ENCODE results near the gene NMRK1.

NMRK1 gene

GRCh38 chr9:75105019-75105540, 17.1 kb upstream of the NMRK1 start:
- no peaks in the 10 kb centered on the region for H3K36me3 ChIP-seq (ENCODE audit: control insufficient read depth, insufficient read depth, low read length)
- no peak overlapping the region for H3K9ac ChIP-seq
- no peaks in the 10 kb centered on the region for H3K9me3 ChIP-seq (ENCODE audit: control insufficient read depth, low read length)
- H3K4me2 ChIP-seq (ENCODE audit: low read length) = no peak overlapping the region
- TF ChIP-seq CTCF (IDR thresholded peaks at IDR 0.05) = no peak
- H3K4me1 ChIP-seq = peaks cover 8% of the 10 kb centered on the region
- no peak overlapping the region for H3K4me3 ChIP-seq (ENCODE audit: low read depth, low read length)
- H3K79me2 ChIP-seq = peaks cover 16% of the 10 kb centered on the region
- no peak overlapping the region for H2AFZ ChIP-seq
- no peak overlapping the region for H3K27ac ChIP-seq
- H3K27me3 ChIP-seq (ENCODE audit: control insufficient read depth, insufficient read depth, low read length) = no peaks in the 10 kb centered on the region

- no peak overlapping the region for H3K4me3 ChIP-seq (ENCODE audit: low read depth, low read length)
- no peak for TF ChIP-seq CTCF (IDR thresholded peaks at IDR 0.05)
- no peaks in the 10 kb centered on the region for H3K9me3 ChIP-seq (ENCODE audit: control insufficient read depth, low read length)
- no peaks in the 10 kb centered on the region for H3K27me3 ChIP-seq (ENCODE audit: control insufficient read depth, insufficient read depth, low read length)
- H3K36me3 ChIP-seq (ENCODE audit: control insufficient read depth, insufficient read depth, low read length) = no peaks in the 10 kb centered on the region
- H3K79me2 ChIP-seq = peaks cover 17% of the 10 kb centered on the region
- H3K4me2 ChIP-seq (ENCODE audit: low read length) = no peak overlapping the region
- no peak overlapping the region for H2AFZ ChIP-seq
- H3K4me1 ChIP-seq = peaks cover 8% of the 10 kb centered on the region
- H3K27ac ChIP-seq = no peak overlapping the region
- no peak overlapping the region for H3K9ac ChIP-seq
These were observed 16.7 kb upstream of the NMRK1 start for GRCh38 chr9:75104607-75105006.

GRCh38 chr9:75102177-75102790, 14.3 kb upstream of the NMRK1 start:
- Histone ChIP-seq H2AFZ (no peak overlapping the region), H3K79me2 (peaks cover 26% of the 10 kb centered on the region), H3K27ac (no peak overlapping the region), H3K9me3 (ENCODE audit: control insufficient read depth, low read length) (no peaks in the 10 kb centered on the region), H3K27me3 (ENCODE audit: control insufficient read depth, insufficient read depth, low read length) (no peaks in the 10 kb centered on the region), H3K9ac (no peak overlapping the region), H3K36me3 (ENCODE audit: control insufficient read depth, insufficient read depth, low read length) (no peaks in the 10 kb centered on the region), H3K4me3 (ENCODE audit: low read depth, low read length) (no peak overlapping the region), H3K4me2 (ENCODE audit: low read length) (no peak overlapping the region), H3K4me1 (peaks cover 6% of the 10 kb centered on the region)
- TF ChIP-seq CTCF (IDR thresholded peaks at IDR 0.05) = no peak

GRCh38 chr9:75101004-75101588, 13.1 kb upstream of the NMRK1 start:
- no peaks in the 10 kb centered on the region for H3K9me3 ChIP-seq (ENCODE audit: control insufficient read depth, low read length)
- peaks cover 12% of the 10 kb centered on the region for H3K4me1 ChIP-seq
- no peak overlapping the region for H3K9ac ChIP-seq
- peak overlapping the region; percentile 32 for H3K4me2 ChIP-seq (ENCODE audit: low read length)
- H3K4me3 ChIP-seq (ENCODE audit: low read depth, low read length) = no peak overlapping the region
- H2AFZ ChIP-seq = no peak overlapping the region
- peaks cover 26% of the 10 kb centered on the region for H3K79me2 ChIP-seq
- no peak for TF ChIP-seq CTCF (IDR thresholded peaks at IDR 0.05)
- peak overlapping the region; percentile 32 for H3K27ac ChIP-seq
- no peaks in the 10 kb centered on the region for H3K27me3 ChIP-seq (ENCODE audit: control insufficient read depth, insufficient read depth, low read length)
- no peaks in the 10 kb centered on the region for H3K36me3 ChIP-seq (ENCODE audit: control insufficient read depth, insufficient read depth, low read length)

- no peak for TF ChIP-seq CTCF (IDR thresholded peaks at IDR 0.05)
- Histone ChIP-seq H3K79me2 (peaks cover 14% of the 10 kb centered on the region), H3K4me2 (ENCODE audit: low read length) (no peak overlapping the region), H3K4me1 (peaks cover 27% of the 10 kb centered on the region), H3K4me3 (ENCODE audit: low read depth, low read length) (no peak overlapping the region), H3K9ac (no peak overlapping the region), H3K27ac (peak overlapping the region; percentile 36), H2AFZ (no peak overlapping the region), H3K27me3 (ENCODE audit: control insufficient read depth, insufficient read depth, low read length) (no peaks in the 10 kb centered on the region), H3K36me3 (ENCODE audit: control insufficient read depth, insufficient read depth, low read length) (no peaks in the 10 kb centered on the region), H3K9me3 (ENCODE audit: control insufficient read depth, low read length) (no peaks in the 10 kb centered on the region)
These were observed 8.8 kb upstream of the NMRK1 start for GRCh38 chr9:75096796-75097195.
